ENCODE results near the gene AURKAIP1.

Gene AURKAIP1

DNA sequence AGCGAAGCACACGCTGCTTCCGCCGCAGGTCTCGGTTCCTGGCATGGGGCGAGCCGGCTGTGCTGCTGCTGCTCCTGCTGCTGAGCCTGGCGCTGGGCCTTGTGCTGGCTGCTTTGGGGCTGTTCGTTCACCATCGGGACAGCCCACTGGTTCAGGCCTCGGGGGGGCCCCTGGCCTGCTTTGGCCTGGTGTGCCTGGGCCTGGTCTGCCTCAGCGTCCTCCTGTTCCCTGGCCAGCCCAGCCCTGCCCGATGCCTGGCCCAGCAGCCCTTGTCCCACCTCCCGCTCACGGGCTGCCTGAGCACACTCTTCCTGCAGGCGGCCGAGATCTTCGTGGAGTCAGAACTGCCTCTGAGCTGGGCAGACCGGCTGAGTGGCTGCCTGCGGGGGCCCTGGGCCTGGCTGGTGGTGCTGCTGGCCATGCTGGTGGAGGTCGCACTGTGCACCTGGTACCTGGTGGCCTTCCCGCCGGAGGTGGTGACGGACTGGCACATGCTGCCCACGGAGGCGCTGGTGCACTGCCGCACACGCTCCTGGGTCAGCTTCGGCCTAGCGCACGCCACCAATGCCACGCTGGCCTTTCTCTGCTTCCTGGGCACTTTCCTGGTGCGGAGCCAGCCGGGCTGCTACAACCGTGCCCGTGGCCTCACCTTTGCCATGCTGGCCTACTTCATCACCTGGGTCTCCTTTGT lies 41.3 kb downstream of the AURKAIP1 start:
- Histone ChIP-seq H3K27me3 (ENCODE audit: control insufficient read depth in 2 of 2, insufficient read depth in 2 of 2, low read length in 2 of 2) (peaks cover 3 to 7% of the 10 kb centered on the region in 2 donors), H3K4me1 (ENCODE audit: control insufficient read depth in 2 of 2, insufficient read depth in 2 of 2, low read length in 2 of 2) (peaks cover 10 to 20% of the 10 kb centered on the region in 2 donors), H3K27ac (ENCODE audit: low read depth in 2 of 2, low read length in 2 of 2) (no peak overlapping the region), H3K36me3 (ENCODE audit: control insufficient read depth in 2 of 2, insufficient read depth in 2 of 2, low read length in 2 of 2) (peaks cover 3 to 5% of the 10 kb centered on the region in 2 donors), H3K9me3 (ENCODE audit: control insufficient read depth in 2 of 2, low read length in 2 of 2) (no peaks in the 10 kb centered on the region), H3K4me3 (ENCODE audit: low read length in 2 of 2) (no peak overlapping the region), H3K9ac (ENCODE audit: low read depth in 1 of 2, low read length in 2 of 2) (no peak overlapping the region)

DNA sequence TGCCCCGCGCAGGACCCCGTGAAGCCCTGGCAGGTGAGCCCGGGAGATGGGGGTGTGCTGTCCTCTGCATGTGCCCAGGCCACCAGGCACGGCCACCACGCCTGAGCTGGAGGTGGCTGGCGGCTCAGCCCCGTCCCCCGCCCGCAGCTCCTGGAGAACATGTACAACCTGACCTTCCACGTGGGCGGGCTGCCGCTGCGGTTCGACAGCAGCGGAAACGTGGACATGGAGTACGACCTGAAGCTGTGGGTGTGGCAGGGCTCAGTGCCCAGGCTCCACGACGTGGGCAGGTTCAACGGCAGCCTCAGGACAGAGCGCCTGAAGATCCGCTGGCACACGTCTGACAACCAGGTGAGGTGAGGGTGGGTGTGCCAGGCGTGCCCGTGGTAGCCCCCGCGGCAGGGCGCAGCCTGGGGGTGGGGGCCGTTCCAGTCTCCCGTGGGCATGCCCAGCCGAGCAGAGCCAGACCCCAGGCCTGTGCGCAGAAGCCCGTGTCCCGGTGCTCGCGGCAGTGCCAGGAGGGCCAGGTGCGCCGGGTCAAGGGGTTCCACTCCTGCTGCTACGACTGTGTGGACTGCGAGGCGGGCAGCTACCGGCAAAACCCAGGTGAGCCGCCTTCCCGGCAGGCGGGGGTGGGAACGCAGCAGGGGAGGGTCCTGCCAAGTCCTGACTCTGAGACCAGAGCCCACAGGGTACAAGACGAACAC lies 42.1 kb downstream of the AURKAIP1 start:
- Histone ChIP-seq H3K9me3 (ENCODE audit: control insufficient read depth in 2 of 2, low read length in 2 of 2) (no peaks in the 10 kb centered on the region), H3K36me3 (ENCODE audit: control insufficient read depth in 2 of 2, insufficient read depth in 2 of 2, low read length in 2 of 2) (peaks cover 0 to 2% of the 10 kb centered on the region in 2 donors), H3K27ac (ENCODE audit: low read depth in 2 of 2, low read length in 2 of 2) (no peak overlapping the region), H3K4me1 (ENCODE audit: control insufficient read depth in 2 of 2, insufficient read depth in 2 of 2, low read length in 2 of 2) (peaks cover 10 to 20% of the 10 kb centered on the region in 2 donors), H3K9ac (ENCODE audit: low read depth in 1 of 2, low read length in 2 of 2) (no peak overlapping the region), H3K27me3 (ENCODE audit: control insufficient read depth in 2 of 2, insufficient read depth in 2 of 2, low read length in 2 of 2) (peaks cover 3 to 7% of the 10 kb centered on the region in 2 donors), H3K4me3 (ENCODE audit: low read length in 2 of 2) (no peak overlapping the region)

GRCh38 chr1:1332031-1332755 lies 42.8 kb downstream of the AURKAIP1 start:
- H3K36me3 ChIP-seq (ENCODE audit: control insufficient read depth in 2 of 2, insufficient read depth in 2 of 2, low read length in 2 of 2), result peaks cover 2 to 6% of the 10 kb centered on the region in 2 donors
- H3K27ac ChIP-seq (ENCODE audit: low read depth in 2 of 2, low read length in 2 of 2), result no peak overlapping the region
- H3K9me3 ChIP-seq (ENCODE audit: control insufficient read depth in 2 of 2, low read length in 2 of 2), result no peaks in the 10 kb centered on the region
- H3K27me3 ChIP-seq (ENCODE audit: control insufficient read depth in 2 of 2, insufficient read depth in 2 of 2, low read length in 2 of 2), result peaks cover 3 to 7% of the 10 kb centered on the region in 2 donors
- H3K4me3 ChIP-seq (ENCODE audit: low read length in 2 of 2), result no peak overlapping the region
- H3K4me1 ChIP-seq (ENCODE audit: control insufficient read depth in 2 of 2, insufficient read depth in 2 of 2, low read length in 2 of 2), result peaks cover 10 to 20% of the 10 kb centered on the region in 2 donors
- no peak overlapping the region for H3K9ac ChIP-seq (ENCODE audit: low read depth in 1 of 2, low read length in 2 of 2)

DNA sequence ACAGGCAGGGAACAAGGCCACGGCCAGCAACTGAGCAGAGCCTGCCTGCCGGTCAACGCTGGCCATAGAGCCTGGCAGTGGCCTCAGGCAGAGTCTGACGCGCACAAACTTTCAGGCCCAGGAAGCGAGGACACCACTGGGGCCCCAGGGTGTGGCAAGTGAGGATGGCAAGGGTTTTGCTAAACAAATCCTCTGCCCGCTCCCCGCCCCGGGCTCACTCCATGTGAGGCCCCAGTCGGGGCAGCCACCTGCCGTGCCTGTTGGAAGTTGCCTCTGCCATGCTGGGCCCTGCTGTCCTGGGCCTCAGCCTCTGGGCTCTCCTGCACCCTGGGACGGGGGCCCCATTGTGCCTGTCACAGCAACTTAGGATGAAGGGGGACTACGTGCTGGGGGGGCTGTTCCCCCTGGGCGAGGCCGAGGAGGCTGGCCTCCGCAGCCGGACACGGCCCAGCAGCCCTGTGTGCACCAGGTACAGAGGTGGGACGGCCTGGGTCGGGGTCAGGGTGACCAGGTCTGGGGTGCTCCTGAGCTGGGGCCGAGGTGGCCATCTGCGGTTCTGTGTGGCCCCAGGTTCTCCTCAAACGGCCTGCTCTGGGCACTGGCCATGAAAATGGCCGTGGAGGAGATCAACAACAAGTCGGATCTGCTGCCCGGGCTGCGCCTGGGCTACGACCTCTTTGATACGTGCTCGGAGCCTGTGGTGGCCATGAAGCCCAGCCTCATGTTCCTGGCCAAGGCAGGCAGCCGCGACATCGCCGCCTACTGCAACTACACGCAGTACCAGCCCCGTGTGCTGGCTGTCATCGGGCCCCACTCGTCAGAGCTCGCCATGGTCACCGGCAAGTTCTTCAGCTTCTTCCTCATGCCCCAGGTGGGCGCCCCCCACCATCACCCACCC lies 43.7 kb downstream of the AURKAIP1 start, which contains the start of gene TAS1R3:
Gene TAS1R3, plus strand, starts transcription at position 213 of the 898 bp plus-strand sequence. Its CDS starts 66 bp downstream, at position 279.
- Histone ChIP-seq H3K36me3 (ENCODE audit: control insufficient read depth in 2 of 2, insufficient read depth in 2 of 2, low read length in 2 of 2) (peaks cover 4 to 10% of the 10 kb centered on the region in 2 donors), H3K9ac (ENCODE audit: low read depth in 1 of 2, low read length in 2 of 2) (no peak within 1 kb of the TSS), H3K27me3 (ENCODE audit: control insufficient read depth in 2 of 2, insufficient read depth in 2 of 2, low read length in 2 of 2) (peaks cover 3 to 7% of the 10 kb centered on the region in 2 donors), H3K9me3 (ENCODE audit: control insufficient read depth in 2 of 2, low read length in 2 of 2) (no peaks in the 10 kb centered on the region), H3K4me3 (ENCODE audit: low read length in 2 of 2) (peak within 1 kb of the TSS in 1 of 2 donors; percentile 31), H3K27ac (ENCODE audit: low read depth in 2 of 2, low read length in 2 of 2) (peak within 1 kb of the TSS in 1 of 2 donors; percentile 67), H3K4me1 (ENCODE audit: control insufficient read depth in 2 of 2, insufficient read depth in 2 of 2, low read length in 2 of 2) (peaks cover 13 to 20% of the 10 kb centered on the region in 2 donors)

GRCh38 chr1:1330366-1331067 lies 44.5 kb downstream of the AURKAIP1 start:
- H3K9ac ChIP-seq (ENCODE audit: low read depth in 1 of 2, low read length in 2 of 2), result no peak overlapping the region
- H3K27ac ChIP-seq (ENCODE audit: low read depth in 2 of 2, low read length in 2 of 2), result peak overlapping the region in 1 of 2 donors; percentile 67
- H3K4me3 ChIP-seq (ENCODE audit: low read length in 2 of 2), result peak overlapping the region in 1 of 2 donors; percentile 31
- peaks cover 3 to 7% of the 10 kb centered on the region in 2 donors for H3K27me3 ChIP-seq (ENCODE audit: control insufficient read depth in 2 of 2, insufficient read depth in 2 of 2, low read length in 2 of 2)
- peaks cover 21 to 28% of the 10 kb centered on the region in 2 donors for H3K4me1 ChIP-seq (ENCODE audit: control insufficient read depth in 2 of 2, insufficient read depth in 2 of 2, low read length in 2 of 2)
- H3K9me3 ChIP-seq (ENCODE audit: control insufficient read depth in 2 of 2, low read length in 2 of 2), result no peaks in the 10 kb centered on the region
- H3K36me3 ChIP-seq (ENCODE audit: control insufficient read depth in 2 of 2, insufficient read depth in 2 of 2, low read length in 2 of 2), result peaks cover 2 to 10% of the 10 kb centered on the region in 2 donors

DNA sequence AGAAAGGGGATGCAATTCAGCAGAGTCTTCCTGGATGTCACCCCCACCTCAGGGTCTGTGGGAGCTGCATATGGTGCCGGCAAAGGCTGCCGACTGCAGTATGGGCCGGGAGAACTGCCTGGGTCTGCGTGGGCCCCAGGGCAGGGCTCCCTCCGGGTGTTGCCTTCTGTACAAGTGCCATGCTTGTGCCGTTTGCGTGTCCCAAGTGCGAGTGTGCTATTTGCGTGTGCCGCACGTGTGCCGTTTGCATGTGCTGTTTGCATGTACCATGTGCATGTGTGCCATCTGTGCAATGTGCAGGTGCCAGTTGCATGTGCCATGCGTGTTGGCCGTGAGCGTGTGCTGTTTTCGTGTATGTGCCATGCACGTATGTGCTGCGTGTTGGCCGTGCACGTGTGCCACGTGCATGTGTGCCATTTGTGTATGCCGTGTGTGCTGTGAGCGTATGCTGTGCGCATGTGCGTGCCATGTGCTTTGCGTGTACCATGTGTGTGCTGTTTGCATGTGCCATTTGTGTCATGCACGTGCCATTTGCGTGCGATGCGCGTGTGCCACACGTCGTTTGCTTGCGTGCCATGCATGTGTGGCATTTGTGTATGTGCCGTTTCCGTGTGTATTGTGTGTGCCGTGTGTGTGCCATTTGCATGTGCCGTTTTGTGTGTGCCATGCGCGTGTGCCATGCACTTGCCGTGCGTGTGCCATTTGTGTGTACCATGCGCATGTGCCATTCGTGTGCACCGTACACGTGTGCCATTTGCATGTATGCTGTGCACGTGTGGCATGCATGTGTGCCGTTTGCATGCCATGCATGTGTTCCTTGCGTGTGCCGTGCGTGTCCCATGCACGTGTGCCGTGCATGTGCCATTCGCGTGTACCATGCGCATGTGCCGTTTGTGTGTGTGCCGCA lies 45.5 kb downstream of the AURKAIP1 start:
- no peak overlapping the region for H3K4me3 ChIP-seq (ENCODE audit: low read length in 2 of 2)
- peaks cover 3 to 7% of the 10 kb centered on the region in 2 donors for H3K27me3 ChIP-seq (ENCODE audit: control insufficient read depth in 2 of 2, insufficient read depth in 2 of 2, low read length in 2 of 2)
- H3K36me3 ChIP-seq (ENCODE audit: control insufficient read depth in 2 of 2, insufficient read depth in 2 of 2, low read length in 2 of 2), result peaks cover 2 to 10% of the 10 kb centered on the region in 2 donors
- H3K27ac ChIP-seq (ENCODE audit: low read depth in 2 of 2, low read length in 2 of 2), result no peak overlapping the region
- no peak overlapping the region for H3K9ac ChIP-seq (ENCODE audit: low read depth in 1 of 2, low read length in 2 of 2)
- peaks cover 24 to 33% of the 10 kb centered on the region in 2 donors for H3K4me1 ChIP-seq (ENCODE audit: control insufficient read depth in 2 of 2, insufficient read depth in 2 of 2, low read length in 2 of 2)
- no peaks in the 10 kb centered on the region for H3K9me3 ChIP-seq (ENCODE audit: control insufficient read depth in 2 of 2, low read length in 2 of 2)

DNA sequence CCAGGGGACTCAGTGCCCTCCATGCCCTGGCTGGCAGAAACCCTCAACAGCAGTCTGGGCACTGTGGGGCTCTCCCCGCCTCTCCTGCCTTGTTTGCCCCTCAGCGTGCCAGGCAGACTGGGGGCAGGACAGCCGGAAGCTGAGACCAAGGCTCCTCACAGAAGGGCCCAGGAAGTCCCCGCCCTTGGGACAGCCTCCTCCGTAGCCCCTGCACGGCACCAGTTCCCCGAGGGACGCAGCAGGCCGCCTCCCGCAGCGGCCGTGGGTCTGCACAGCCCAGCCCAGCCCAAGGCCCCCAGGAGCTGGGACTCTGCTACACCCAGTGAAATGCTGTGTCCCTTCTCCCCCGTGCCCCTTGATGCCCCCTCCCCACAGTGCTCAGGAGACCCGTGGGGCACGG lies 46.8 kb downstream of the AURKAIP1 start:
- Histone ChIP-seq H3K36me3 (ENCODE audit: control insufficient read depth in 2 of 2, insufficient read depth in 2 of 2, low read length in 2 of 2) (peaks cover 2 to 10% of the 10 kb centered on the region in 2 donors), H3K27me3 (ENCODE audit: control insufficient read depth in 2 of 2, insufficient read depth in 2 of 2, low read length in 2 of 2) (peaks cover 3 to 7% of the 10 kb centered on the region in 2 donors), H3K9me3 (ENCODE audit: control insufficient read depth in 2 of 2, low read length in 2 of 2) (no peaks in the 10 kb centered on the region), H3K9ac (ENCODE audit: low read depth in 1 of 2, low read length in 2 of 2) (no peak overlapping the region), H3K4me1 (ENCODE audit: control insufficient read depth in 2 of 2, insufficient read depth in 2 of 2, low read length in 2 of 2) (peaks cover 25 to 35% of the 10 kb centered on the region in 2 donors), H3K27ac (ENCODE audit: low read depth in 2 of 2, low read length in 2 of 2) (no peak overlapping the region), H3K4me3 (ENCODE audit: low read length in 2 of 2) (no peak overlapping the region)

DNA sequence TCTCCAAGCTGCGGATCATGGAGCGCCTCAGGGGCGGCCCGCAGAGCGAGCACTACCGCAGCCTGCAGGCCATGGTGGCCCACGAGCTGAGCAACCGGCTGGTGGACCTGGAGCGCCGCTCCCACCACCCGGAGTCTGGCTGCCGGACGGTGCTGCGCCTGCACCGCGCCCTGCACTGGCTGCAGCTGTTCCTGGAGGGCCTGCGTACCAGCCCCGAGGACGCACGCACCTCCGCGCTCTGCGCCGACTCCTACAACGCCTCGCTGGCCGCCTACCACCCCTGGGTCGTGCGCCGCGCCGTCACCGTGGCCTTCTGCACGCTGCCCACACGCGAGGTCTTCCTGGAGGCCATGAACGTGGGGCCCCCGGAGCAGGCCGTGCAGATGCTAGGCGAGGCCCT lies 47.7 kb downstream of the AURKAIP1 start:
- Histone ChIP-seq H3K27me3 (ENCODE audit: control insufficient read depth in 2 of 2, insufficient read depth in 2 of 2, low read length in 2 of 2) (peaks cover 3 to 4% of the 10 kb centered on the region in 2 donors), H3K9ac (ENCODE audit: low read depth in 1 of 2, low read length in 2 of 2) (no peak overlapping the region), H3K9me3 (ENCODE audit: control insufficient read depth in 2 of 2, low read length in 2 of 2) (no peaks in the 10 kb centered on the region), H3K27ac (ENCODE audit: low read depth in 2 of 2, low read length in 2 of 2) (no peak overlapping the region), H3K4me3 (ENCODE audit: low read length in 2 of 2) (no peak overlapping the region), H3K4me1 (ENCODE audit: control insufficient read depth in 2 of 2, insufficient read depth in 2 of 2, low read length in 2 of 2) (peaks cover 20 to 33% of the 10 kb centered on the region in 2 donors), H3K36me3 (ENCODE audit: control insufficient read depth in 2 of 2, insufficient read depth in 2 of 2, low read length in 2 of 2) (peaks cover 2 to 10% of the 10 kb centered on the region in 2 donors)
